HG02623 (cell line): Measurements from ENCODE around the gene GGT5.
"Not testable (repeated sequence)": the region's sequence is repeated elsewhere in the genome, so short reads cannot be mapped to it uniquely, and the experiment has no call there.

Source experiments
- ATAC-seq: cut with Tn5 transposase; IDR thresholded peaks from one replicate; pipeline ENCODE4 v1.9.1; 2021; ENCODE audit warnings: moderate library complexity; ENCODE audit not compliant: unreplicated experiment

The GGT5 gene

DNA sequence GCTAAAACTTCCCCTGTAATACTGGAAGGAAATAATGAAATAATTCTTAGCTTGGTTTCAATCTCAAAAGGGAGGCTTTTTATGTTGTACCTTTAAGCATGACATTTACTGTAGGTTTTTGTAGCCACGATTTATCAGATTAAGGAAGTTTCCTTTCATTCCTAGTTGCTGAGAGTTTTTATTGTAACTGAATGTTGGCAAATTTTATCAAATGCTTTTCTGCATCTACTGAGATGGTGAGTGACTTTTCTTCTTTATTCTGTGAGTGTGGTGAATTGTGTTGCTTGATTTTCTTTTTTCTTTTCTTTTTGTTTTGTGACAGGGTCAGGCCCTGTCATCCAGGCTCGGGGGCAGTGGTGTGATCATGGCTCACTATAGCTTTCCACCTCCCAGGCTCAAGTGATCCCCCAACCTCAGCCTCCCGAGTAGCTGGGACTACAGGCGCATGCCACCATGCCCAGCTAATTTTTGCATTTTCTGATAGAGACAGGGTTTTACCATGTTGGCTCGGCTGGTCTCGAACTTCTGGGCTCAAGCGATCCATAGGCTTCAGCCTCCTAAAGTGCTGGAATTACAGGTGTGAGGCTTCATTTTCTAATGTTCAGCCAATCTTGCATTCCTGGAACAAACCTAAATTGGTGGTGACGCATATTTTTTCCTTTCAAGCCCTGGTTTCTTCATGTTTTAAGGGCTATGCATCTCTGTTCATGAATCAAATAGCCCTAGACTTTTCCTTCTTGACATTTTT is 37.4 kb downstream of the GGT5 start:
- no peak for ATAC-seq

DNA sequence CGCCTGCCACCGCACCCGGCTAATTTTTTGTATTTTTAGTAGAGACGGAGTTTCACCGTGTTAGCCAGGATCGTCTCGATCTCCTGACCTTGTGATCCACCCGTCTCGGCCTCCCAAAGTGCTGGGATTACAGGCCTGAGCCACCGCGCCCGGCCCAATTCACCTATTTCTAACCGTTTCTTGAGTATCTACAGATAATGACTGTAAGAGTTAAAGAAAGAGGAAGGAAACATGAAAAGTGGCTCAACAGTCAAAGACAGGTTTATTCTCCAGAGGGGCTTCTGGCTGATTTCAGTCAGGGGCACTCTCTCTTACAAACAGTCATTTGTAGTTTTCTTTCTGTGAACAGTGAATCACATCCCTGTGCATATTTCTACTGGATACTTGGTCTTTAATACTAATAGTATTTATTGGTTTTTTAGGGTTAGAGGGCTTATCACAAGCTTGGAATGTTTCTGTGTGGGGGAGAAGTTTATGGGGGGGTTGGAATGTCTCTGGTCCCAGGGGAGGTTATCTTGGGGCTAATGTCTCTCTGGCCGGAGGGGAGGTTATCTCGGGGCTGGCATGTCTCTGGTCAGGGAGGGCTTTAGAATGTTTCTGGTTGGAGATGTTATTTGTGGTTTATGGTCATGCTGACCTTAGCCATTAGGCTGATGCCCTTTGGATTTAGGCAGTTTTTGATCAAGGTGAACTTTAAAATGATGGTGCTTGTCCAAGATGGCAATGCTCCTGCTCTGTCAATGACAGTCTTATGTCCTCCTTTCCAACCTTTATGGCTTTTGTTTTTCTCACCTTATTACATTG is 38.2 kb downstream of the GGT5 start:
- not testable (repeated sequence) for ATAC-seq

DNA sequence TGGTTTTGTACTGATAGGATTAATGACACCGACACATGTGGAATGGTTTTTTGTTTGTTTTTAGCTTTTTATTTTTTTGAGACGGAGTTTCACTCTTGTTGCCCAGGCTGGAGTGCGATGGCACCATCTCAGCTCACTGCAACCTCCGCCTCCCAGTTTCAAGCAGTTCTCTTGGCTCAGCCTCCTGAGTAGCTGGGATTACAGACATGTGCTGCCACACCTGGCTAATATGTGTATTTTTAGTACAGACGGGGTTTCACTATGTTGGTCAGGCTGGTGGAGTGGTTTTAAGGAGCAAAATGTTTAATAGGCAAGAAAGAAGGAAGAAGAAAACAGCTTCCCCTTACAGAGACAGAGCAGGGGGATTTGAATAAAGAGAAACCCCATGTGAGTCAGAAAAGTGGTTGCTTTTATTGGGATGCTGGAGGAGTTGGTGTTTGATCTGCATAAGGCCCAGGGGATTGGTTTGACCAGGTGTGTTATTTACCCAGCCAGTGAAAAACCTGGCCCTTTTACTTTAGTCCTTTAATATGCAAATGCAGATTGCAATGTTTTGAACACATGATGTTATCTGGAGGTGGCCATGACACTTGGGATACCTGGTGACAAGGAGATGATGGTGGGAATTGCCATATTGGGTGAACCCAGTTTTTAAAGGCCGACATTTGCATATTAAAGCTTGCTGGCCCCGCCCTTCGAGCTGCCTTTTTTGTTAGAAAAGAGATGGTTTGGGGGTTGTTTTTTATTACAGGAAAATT is 39.3 kb downstream of the GGT5 start:
- no peak for ATAC-seq

DNA sequence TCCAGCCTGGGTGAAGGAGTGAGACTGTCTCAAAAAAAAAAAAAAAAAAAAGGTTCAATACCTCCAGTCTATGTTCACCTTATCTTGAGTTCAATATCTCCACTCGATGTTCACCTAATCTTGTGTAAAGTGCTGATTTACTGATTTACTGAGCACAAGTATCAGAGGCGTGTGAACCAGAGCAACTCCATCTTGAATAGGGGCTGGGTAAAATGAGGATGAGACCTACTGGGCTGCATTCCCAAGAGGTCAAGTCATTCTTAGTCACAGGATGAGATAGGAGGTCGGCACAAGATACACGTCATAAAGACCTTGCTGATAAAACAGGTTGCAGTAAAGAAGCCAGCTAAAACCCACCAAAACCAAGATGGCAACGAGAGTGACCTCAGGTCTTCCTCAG is 41.0 kb downstream of the GGT5 start:
- ATAC-seq: not testable (repeated sequence)

DNA sequence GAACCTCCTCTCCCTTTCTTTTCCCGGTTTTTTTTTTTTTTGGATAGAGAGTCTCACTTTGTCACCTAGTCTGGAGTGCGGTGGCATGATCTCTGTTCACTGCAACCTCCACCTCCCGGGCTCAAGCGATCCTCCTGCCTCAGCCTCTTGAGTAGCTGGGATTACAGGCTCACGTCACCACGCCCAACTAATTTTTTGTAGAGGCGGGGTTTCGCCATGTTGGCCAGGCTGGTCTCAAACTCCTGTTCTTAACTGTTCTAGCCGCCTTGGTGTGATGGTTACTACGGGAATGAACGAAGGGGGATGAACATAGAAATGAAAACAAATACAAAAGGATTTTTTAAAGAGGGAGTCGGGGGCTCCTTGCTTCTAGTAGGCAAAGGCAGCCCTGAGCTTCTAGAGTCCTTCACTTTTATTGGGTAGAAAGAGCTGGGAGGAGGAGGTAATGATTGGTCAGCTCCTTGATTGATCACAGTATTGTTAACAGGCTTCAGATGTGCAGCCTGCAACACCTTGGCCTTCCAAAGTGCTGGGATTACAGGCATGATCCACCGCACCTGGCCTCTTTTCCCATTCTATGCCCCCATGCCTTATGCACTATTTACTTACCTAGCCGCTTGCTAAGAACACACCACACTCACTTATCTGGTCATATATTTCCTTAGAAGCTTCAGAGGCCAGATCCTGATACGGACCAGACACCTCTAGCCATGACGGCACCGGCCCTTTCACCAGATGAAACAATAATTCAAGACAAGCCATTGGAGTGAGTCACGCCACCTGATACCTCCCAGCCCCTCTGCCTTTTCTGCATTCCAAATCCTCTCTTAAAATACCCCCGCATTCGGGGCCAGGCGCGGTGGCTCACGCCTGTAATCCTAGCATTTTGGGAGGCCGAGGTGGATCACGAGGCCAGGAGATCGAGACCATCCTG is 42.9 kb downstream of the GGT5 start:
- ATAC-seq: no peak

DNA sequence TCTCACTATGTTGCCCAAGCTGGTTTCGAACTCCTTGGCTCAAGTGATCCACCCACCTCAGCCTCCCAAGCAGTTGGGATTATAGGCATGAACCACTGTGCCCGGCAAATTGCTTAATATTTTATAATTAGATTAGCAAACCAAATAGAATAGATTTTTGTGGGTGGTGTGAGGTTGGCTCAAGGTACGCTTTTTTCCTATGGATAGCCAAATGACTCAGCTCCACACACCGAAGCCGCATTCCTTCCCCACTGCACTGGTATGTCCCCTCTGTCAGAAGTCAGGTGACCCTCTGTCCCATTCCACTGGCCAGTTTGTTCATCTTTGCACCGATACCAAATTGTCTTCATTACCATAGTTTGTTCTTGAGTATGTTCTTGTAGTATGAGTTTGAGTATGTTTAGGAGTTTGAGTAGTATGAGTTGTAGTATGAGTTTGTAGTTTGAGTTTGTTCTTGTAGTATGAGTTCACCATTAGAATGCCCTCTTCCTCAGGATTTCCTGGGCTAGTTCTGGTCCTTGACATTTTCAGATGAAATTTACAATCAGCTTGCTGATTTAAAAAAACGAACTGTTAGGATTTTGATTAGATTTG is 44.2 kb downstream of the GGT5 start:
- no peak for ATAC-seq

DNA sequence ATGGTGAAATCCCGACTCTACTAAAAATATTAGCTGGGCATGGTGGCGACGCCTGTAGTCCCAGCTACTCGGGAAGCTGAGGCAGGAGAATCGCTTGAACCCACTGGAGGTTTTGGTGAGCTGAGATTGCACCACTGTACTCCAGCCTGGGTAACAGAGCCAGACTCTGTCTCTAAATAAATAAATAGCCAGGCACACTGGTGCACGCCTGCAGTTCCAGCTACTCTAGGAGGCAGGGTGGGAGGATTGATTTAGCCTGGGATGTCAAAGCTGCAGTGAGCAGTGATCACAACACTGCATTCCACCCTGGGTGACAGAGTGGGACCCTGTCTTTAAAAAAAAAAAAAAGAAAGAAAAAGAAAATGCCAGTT is 46.2 kb downstream of the GGT5 start:
- no peak for ATAC-seq

DNA sequence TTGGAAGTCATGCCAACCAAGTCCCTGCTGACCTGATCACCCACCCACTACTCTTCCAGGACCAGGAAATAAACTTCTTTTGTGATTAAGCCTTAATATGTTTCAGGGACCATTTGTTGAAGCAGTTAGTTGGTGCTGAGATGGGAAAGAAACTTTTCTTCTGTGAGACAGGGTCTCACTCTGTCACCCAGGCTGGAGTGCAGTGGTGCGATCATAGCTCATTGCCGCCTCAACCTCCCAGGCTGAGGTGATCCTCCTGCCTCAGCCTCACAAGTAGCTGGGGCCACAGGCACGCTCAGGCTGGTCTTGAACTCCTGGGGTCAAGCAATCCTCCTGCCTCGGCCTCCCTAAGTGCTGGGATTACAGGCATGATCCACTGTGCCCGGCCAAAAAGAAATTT is 53.0 kb downstream of the GGT5 start:
- ATAC-seq: no peak

DNA sequence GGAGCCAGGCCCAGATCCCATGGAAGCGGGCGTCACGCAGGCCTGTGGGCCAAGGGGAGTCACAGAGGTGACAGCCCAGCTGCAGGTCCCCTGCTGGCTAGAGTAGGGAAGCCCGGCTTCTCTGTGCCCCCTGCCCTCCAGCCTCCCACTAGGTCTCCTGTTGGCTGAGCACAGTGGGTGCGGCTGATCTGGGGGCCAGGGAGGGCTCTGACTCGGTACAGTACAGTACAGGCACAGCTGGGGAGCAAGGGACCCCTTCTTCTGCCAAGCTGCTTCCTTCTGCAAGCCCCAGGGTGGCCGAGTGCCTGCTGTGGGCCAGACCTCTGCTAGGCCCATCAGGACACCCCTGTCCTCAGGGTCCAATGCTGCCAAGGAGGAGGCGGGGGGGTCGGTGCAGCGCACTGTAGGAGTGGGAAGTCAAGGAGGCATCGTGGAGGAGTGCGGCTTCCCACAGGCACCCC is 53.5 kb downstream of the GGT5 start:
- ATAC-seq: no peak

DNA sequence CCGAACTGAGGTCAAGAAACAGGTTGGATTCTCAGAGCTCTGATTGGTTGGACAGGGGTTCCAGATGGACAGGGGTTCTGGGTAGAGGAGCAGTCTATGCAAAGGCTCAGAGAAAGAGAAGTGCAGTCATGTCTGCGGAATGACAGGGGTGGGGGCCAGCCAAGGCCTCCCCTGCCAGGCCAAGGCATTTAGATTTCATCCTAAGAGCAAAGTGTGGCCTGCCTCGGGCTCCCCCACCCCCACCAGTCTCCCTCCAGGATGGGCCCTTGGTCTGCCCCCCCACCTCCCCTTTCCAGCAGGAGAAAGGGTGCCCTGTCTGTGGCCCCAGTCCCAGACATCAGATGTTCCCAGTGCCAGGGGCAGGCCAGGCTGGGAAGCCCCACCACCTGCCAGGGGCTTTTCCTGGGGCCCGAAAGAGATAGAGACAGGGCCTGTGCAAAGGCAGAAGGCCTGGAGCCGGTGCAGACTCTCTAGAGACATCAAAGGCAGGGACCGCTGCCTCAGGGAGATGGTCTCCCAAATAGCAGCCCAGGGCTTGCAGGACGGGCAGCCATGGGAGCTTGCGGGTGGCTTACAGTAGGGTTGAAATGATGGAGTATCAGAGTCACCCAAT is 54.2 kb downstream of the GGT5 start:
- ATAC-seq: no peak

DNA sequence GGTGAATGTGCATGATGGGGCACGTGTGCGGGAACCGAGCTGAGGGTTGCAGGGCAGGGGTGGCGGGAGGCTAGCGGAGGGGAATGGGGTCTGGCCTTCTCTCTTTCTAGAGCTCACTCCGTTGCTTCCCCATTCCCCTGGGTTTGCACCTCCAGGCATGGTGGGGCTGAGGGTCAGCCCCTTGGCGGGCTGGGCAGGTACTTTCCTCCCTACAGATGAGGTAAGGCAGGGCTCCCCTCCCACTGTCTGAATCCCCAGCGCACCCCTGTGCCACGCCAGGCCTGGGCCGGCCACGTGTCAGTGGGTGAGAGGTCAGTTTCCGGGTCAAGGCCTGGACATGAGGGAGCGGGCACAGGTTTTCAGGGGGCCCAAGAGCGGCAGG is 54.7 kb downstream of the GGT5 start:
- ATAC-seq: no peak

DNA sequence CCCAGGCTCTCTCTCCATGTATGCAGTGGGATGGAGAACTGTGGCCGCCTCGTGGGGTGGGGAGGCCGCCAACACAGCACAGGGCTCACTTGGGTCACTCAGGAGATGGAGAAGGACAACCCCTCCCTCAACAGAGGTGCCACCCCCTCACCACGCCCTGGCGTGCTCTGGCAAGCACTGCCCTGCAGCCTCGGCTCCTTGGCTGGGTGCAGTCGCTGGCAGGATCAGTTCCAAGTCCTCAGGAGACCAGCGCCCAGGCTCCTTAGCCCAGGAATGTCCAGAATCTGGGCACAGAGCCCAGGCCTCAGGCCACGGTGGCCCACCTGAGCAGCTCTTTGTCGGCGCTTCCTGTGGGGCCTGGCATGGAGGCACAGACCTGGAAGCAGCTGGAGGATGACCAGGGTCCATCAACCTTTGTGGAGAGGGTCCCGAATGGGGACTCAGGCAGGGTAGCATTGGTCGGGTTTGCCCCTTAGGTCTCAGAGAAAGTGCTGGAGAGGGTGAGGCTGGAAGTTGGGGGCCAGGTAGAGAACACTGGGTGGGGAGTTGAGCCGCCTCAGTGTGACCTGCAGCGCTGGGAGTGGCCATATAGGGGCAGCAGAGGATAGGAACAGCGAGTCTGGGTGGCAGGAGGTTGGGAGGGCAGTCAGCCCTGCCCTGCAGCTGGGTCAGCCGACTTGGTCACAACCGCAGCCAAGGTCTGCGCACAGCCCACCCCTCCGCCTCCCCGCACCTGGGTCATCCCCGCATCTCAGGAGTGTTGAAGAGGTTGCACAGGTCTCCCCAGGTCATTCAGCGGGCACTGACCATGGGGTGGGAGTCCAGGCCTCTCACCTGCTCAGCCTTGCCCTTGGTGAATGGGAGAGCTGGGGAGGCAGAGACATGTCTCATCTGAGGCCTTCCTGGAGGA is 55.4 kb downstream of the GGT5 start:
- ATAC-seq: no peak

DNA sequence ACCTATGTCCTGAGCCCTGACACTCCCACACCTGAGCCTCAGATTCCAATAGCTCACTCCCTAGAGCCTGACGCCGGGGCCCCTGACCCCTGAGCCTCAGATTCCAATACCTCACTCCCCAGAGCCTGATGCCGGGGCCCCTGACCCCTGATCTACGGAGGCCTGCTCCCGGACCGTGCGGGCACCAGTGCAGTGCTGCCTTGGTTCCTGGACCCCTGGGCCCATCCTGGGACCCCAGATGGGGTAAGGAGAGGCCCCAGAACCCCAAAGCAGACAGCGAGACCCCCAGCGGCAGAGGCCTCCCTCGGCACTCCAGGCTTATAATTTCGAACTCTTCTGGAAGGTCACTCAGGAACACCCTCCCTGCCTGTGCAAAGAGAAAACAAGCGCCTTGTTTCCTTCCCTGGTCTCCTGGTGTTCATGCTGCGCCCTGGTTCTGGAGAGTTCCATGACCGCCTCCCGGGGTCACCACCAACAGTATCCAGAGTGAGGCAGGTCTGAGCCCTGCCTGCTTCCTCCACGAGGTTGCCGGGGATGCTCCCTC is 56.1 kb downstream of the GGT5 start:
- ATAC-seq: no peak

DNA sequence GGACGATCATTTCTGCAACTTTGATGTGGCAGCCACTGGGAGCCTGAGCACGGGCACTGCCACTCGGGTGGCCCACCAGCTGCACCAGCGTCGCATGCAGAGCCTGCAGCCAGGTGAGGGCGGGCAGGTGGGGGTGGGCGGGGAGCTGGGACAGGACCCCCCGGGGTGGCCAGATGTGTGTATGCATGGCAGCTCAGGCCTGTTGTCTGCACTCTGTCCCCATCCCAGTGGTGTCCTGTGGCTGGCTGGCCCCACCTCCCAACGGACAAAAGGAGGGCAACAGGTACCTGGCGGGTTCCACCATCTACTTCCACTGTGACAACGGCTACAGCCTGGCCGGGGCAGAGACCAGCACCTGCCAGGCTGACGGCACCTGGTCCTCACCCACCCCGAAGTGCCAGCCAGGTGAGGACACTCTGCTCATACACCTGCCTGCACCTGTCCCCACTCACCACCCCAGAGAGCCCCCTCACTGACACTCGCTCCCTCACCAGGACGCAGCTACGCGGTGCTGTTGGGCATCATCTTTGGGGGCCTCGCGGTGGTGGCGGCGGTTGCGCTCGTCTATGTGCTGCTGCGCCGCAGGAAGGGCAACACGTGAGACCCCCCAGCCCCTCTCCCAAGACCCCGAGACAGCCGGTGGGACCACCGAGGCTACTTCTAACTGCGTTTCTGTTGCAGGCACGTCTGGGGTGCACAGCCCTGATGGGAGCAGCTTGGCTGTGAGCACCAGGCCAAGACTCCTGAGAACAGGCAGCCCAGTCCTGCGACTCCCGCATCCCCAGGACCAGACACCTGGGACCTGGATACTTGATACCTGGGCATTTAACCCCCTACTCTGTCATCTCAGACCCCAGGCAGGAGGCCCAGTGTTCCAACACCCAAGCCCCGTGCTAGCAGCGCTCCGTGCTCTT is 56.9 kb downstream of the GGT5 start:
- no peak for ATAC-seq

DNA sequence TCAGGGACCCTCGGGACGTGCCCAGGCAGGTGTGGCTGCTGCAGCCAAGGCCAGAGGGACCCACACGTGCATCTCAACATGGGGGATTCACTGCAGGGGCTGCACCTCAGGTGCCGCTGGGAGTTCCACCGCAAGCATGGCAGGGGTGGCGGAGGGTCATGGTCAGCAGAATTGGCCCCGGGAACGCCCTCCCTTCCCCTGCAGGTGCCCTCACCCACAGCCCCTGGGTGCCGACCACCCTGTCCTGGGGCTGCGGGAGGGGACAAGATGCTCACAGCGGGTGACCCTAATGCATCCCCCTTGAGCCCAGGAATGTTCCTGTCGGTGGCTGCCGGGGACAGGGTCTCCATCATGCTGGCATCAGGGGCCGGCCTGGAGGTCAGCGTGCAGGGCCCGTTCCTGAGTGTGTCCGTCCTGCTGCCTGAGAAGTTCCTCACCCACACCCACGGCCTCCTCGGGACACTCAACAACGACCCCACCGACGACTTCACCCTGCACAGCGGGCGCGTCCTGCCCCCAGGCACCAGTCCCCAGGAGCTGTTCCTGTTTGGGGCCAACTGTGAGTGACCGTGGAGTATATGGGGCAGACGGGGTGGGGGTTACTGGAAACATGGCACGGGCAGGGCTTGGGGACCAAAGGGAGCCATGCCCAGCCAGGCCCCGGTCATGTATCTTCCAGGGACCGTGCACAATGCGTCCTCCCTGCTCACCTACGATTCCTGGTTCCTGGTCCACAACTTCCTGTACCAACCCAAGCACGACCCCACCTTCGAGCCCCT is 57.8 kb downstream of the GGT5 start:
- ATAC-seq: no peak

DNA sequence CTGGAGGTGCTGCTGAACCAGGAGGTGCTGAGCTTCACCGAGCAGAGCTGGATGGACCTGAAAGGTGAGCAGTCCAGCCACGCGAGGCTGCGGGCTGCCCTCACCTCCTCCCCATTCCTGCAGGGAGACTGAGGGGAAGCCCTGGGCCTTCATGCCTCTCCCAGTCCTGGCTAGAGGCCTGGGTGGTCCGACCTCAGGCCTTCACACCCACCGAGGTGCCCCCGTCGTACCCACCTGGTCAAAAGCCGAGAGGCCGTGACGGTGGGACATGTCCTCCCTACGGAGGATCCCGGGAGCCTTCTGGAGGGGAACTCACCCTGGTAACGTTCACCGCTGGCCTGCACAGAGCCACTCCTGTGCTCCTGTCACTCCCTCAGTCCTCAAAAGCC is 58.5 kb downstream of the GGT5 start:
- ATAC-seq: no peak
